Testis (tissue), 2 donors: ENCODE measurements around the gene POLR1A.

Source experiments
- POLR2A ChIP-seq: fragments of 450-650 bp; IDR thresholded peaks from one replicate; pipeline ENCODE4 v1.6.1; 2017; ENCODE audit warnings: antibody characterized with exemption, mild to moderate bottlenecking, moderate library complexity
- TF ChIP-seq, protein P1 (sequence below), 3 experiments: fragments of 450-650 bp in 2 of 3; fragments of 200-600 bp in 1 of 3; sonication (generic) in 1 of 3; IDR thresholded peaks; one replicate each; pipeline ENCODE4 v1.5.1; 2016 to 2019; ENCODE audit warnings: antibody characterized with exemption in 3 of 3, mild to moderate bottlenecking in 2 of 3, moderate library complexity in 1 of 3

DNA sequence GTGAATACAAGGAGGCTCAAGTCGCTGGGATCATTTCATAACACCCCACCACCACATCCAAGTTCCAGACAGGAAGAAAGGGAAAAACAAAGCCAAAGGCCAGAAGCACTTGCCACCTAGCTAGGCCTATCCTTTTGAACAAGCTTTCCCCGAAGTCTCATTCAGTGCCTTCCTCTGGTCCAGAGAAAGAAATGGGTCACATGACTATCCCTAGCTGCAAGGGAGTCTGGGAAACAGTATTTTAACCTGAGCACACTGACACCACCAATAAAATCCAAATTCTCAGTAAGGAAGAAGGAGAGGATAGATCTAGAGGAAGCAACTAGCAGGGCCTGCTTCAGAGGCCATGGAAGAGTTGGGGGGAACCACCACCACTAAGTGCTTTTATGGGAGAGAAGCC, 91.2 kb downstream of the POLR1A start:
- TF ChIP-seq, protein P1, sequence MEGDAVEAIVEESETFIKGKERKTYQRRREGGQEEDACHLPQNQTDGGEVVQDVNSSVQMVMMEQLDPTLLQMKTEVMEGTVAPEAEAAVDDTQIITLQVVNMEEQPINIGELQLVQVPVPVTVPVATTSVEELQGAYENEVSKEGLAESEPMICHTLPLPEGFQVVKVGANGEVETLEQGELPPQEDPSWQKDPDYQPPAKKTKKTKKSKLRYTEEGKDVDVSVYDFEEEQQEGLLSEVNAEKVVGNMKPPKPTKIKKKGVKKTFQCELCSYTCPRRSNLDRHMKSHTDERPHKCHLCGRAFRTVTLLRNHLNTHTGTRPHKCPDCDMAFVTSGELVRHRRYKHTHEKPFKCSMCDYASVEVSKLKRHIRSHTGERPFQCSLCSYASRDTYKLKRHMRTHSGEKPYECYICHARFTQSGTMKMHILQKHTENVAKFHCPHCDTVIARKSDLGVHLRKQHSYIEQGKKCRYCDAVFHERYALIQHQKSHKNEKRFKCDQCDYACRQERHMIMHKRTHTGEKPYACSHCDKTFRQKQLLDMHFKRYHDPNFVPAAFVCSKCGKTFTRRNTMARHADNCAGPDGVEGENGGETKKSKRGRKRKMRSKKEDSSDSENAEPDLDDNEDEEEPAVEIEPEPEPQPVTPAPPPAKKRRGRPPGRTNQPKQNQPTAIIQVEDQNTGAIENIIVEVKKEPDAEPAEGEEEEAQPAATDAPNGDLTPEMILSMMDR (IDR thresholded peaks at IDR 0.05): no peak
- TF ChIP-seq POLR2A: no peak
